ENCODE results near the gene TSPAN9.

Gene TSPAN9

GRCh38 chr12:3171195-3171591 is 94.0 kb downstream of the TSPAN9 start:
- no peak for FAIRE-seq

- no peak for FAIRE-seq
Observed at GRCh38 chr12:3172124-3173007, 95.2 kb downstream of the TSPAN9 start.

- no peak for FAIRE-seq
Observed at GRCh38 chr12:3173008-3173553, 95.9 kb downstream of the TSPAN9 start.

- FAIRE-seq: no peak
Observed at GRCh38 chr12:3173912-3174311, 96.7 kb downstream of the TSPAN9 start.

- FAIRE-seq: no peak
Observed at GRCh38 chr12:3175238-3175637, 98.1 kb downstream of the TSPAN9 start.

- FAIRE-seq: no peak
Observed at GRCh38 chr12:3176754-3177153, 99.6 kb downstream of the TSPAN9 start.

- no peak for FAIRE-seq
Observed at GRCh38 chr12:3177778-3178425, 100.7 kb downstream of the TSPAN9 start.

GRCh38 chr12:3178671-3179313 is 101.6 kb downstream of the TSPAN9 start:
- FAIRE-seq: no peak

- FAIRE-seq: no peak
Observed at GRCh38 chr12:3179731-3180130, 102.6 kb downstream of the TSPAN9 start.

GRCh38 chr12:3182426-3182825 is 105.2 kb downstream of the TSPAN9 start:
- no peak for FAIRE-seq

- no peak for FAIRE-seq
Observed at GRCh38 chr12:3184485-3184884, 107.3 kb downstream of the TSPAN9 start.

- no peak for FAIRE-seq
Observed at GRCh38 chr12:3185260-3185870, 108.2 kb downstream of the TSPAN9 start.

- FAIRE-seq: no peak
Observed at GRCh38 chr12:3186546-3187215, 109.5 kb downstream of the TSPAN9 start.

GRCh38 chr12:3187846-3188770 is 110.9 kb downstream of the TSPAN9 start:
- no peak for FAIRE-seq

- FAIRE-seq: no peak
Observed at GRCh38 chr12:3189282-3189681, 112.1 kb downstream of the TSPAN9 start.

GRCh38 chr12:3190101-3190500 is 112.9 kb downstream of the TSPAN9 start:
- FAIRE-seq: no peak

GRCh38 chr12:3191450-3191849 is 114.3 kb downstream of the TSPAN9 start:
- FAIRE-seq: no peak

- no peak for FAIRE-seq
Observed at GRCh38 chr12:3192221-3192620, 115.0 kb downstream of the TSPAN9 start.

GRCh38 chr12:3193131-3193530 is 116.0 kb downstream of the TSPAN9 start:
- FAIRE-seq: no peak

- FAIRE-seq: no peak
Observed at GRCh38 chr12:3193755-3194154, 116.6 kb downstream of the TSPAN9 start.

GRCh38 chr12:3195337-3195736 is 118.2 kb downstream of the TSPAN9 start:
- no peak for FAIRE-seq
